GM12801 (cell line): ENCODE data around the gene KLK2.

ENCODE experiments used
- CTCF ChIP-seq: IDR thresholded peaks from one replicate; pipeline ENCODE4 v1.5.1; 2011; ENCODE audit warnings: control low read depth; ENCODE audit not compliant: insufficient read length; ENCODE audit errors: extremely low read depth

The KLK2 gene

GRCh38 chr19:50882188-50882587 is 8.9 kb downstream of the KLK2 start:
- no peak for TF ChIP-seq CTCF

DNA sequence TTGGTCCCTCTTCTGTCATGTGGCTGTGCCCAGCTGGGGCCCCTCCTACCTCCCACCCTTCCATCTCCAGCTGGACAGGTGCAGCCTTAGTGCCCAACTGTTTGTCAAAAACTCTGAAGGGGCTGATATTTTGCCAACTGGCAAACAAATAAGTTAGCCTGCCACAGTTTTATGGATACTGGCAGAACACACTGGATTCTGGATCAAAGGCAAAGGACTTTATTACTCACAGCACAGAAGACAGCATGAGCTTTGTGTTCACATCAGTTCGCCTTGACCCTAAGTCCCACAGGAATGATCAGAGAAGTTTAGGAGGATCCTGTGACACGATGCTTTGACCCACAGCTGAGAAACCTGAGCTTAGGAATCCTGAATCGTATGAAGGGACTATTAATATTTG is 16.4 kb downstream of the KLK2 start:
- no peak for TF ChIP-seq CTCF

DNA sequence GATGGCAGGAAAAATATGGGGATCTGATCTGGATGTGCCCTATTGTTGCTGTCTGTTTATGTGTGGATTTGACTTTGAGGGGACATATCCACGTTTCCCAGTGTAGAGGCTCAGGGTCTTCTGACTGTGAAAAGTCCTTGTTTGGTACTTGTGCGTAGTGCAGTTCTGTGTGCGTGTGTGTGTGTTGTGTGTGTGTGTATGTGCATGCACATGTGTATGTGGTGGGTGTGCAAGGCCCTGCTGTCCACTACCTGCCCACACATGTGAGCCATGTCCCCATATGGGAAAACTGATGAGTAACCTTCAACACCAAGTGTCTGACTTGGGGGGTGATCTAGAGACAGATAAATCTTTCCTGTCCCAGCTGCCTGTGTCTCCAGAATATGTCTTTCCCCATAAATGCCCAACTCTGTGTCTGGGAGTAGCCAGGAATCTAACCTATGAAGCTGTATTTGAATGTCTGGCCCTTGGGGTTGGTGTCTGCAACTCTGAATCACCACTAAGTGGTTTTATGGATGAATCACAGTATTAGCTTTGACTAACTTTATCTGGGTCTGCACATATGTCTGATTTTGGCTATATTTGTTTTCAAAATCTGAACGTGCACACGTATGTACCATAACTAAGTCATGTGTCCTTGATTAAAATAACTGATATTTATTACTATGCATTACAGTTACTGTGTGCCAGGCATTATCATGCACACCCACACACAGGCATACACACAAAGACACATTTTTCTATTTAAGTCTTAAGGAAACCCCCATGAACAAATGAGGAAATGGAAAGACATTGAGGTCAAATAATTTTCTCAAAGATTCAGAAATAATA is 17.4 kb downstream of the KLK2 start:
- no peak for TF ChIP-seq CTCF

- TF ChIP-seq CTCF, result no peak
Measured at GRCh38 chr19:50891253-50891625, 18.0 kb downstream of the KLK2 start.

DNA sequence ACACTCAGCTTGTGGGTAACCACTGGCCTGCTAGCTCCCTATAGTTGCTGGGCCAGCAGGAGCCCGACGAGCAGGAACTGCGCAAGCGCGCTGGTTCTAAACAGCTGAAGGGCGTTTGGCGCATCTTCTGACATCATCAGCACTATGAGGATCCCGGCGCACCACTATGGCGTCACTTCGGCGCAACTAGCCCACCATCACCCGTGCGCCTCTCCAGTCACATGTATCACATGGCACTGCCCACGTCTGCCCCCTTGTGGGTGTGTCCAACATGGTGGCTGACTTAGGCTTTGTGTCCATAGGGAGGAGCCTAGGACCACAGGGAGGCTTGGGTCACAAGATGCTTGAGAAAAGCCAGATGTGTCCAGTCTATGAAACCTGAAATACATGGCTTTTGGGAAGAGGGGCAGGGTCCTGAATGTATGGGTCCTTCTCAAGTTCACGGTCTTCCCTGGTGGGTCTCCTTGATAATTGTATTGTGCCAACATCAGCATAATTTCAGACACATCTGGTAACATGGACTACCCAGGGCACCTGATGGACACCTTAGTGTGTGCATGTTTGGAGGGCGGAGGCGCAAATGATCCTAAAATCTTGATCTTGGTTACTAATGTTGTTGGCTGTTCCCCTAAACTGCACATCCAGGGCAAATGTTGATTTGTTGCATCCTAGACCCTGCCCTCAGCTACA is 20.0 kb downstream of the KLK2 start:
- TF ChIP-seq CTCF, result no peak

GRCh38 chr19:50894478-50895356 is 21.5 kb downstream of the KLK2 start:
- TF ChIP-seq CTCF, result no peak

- no peak for TF ChIP-seq CTCF
Measured at GRCh38 chr19:50896591-50897190, 23.5 kb downstream of the KLK2 start.
